K562 (cell line): ENCODE measurements around the gene FAM83F. TPM values are rescaled to one million over a fixed set of nuclear protein-coding genes. Genes with fewer than 3 reads are reported as not detected.

ENCODE experiments used
- CREB3L1 ChIP-seq: fragments of 450-650 bp; IDR thresholded peaks from 2 replicates; pipeline ENCODE4 v1.6.1; 2014; ENCODE audit warnings: low read depth, mild to moderate bottlenecking, moderate library complexity, borderline replicate concordance
- ELF4 ChIP-seq: fragments of 450-650 bp; formaldehyde crosslinking; IDR thresholded peaks from 2 replicates; pipeline ENCODE4 v1.4.0; 2022; ENCODE audit warnings: missing genetic modification characterization
- ELK1 ChIP-seq: sonication (generic); formaldehyde crosslinking; IDR thresholded peaks from 2 replicates; pipeline ENCODE4 v1.8.1; 2022; ENCODE audit warnings: missing genetic modification reagents
- ELK3 ChIP-seq: fragments of 450-650 bp; formaldehyde crosslinking; IDR thresholded peaks from 2 replicates; pipeline ENCODE4 v1.4.0; 2020; ENCODE audit warnings: mild to moderate bottlenecking
- ESRRA ChIP-seq: fragments of 450-650 bp; IDR thresholded peaks from 2 replicates; pipeline ENCODE4 v1.6.1; 2014; ENCODE audit warnings: low read depth, mild to moderate bottlenecking, moderate library complexity, borderline replicate concordance
- ETV5 ChIP-seq: sonication (generic); formaldehyde crosslinking; IDR thresholded peaks from 2 replicates; pipeline ENCODE4 v1.4.0; 2020; ENCODE audit warnings: low read depth, mild to moderate bottlenecking, missing genetic modification reagents
- HBP1 ChIP-seq: fragments of 450-650 bp; formaldehyde crosslinking; IDR thresholded peaks from 2 replicates; pipeline ENCODE4 v1.4.0; 2022; ENCODE audit warnings: missing genetic modification characterization
- HCFC1 ChIP-seq: IDR thresholded peaks from 2 replicates; pipeline ENCODE4 v1.6.1; 2012; ENCODE audit warnings: low read depth, low read length, improper control_type of control experiment
- IRF2 ChIP-seq: sonication (generic); formaldehyde crosslinking; IDR thresholded peaks from 2 replicates; pipeline ENCODE4 v1.8.1; 2022; ENCODE audit warnings: mild to moderate bottlenecking, missing genetic modification reagents
- KDM1A ChIP-seq, 2 experiments: fragments of 450-650 bp; IDR thresholded peaks; 2 replicates each; pipeline ENCODE4 v1.6.1; 2016; ENCODE audit warnings: mild to moderate bottlenecking in 2 of 2
- KLF13 ChIP-seq: fragments of 450-650 bp; IDR thresholded peaks from 2 replicates; pipeline ENCODE4 v1.6.1; 2016; ENCODE audit warnings: missing genetic modification characterization, low read depth, mild to moderate bottlenecking, missing compliant biosample characterization, moderate library complexity, borderline replicate concordance
- KLF6 ChIP-seq: fragments of 250-450 bp; sonication (Bioruptor Pico); IDR thresholded peaks from 2 replicates; pipeline ENCODE4 v1.4.0; 2020; ENCODE audit warnings: mild to moderate bottlenecking, moderate library complexity, borderline replicate concordance
- L3MBTL2 ChIP-seq: fragments of 450-650 bp; IDR thresholded peaks from 2 replicates; pipeline ENCODE4 v1.6.1; 2016; ENCODE audit warnings: mild to moderate bottlenecking, moderate library complexity
- NCOA1 ChIP-seq: fragments of 450-650 bp; IDR thresholded peaks from 2 replicates; pipeline ENCODE4 v1.6.1; 2016; ENCODE audit warnings: low read depth
- NCOA2 ChIP-seq, 2 experiments: fragments of 450-650 bp; IDR thresholded peaks; 2 replicates each; pipeline ENCODE4 v1.6.1; 2018; ENCODE audit warnings: mild to moderate bottlenecking in 2 of 2, moderate library complexity in 1 of 2; ENCODE audit not compliant: partially characterized antibody in 2 of 2
- NFE2L1 ChIP-seq: fragments of 450-650 bp; IDR thresholded peaks from 2 replicates; pipeline ENCODE4 v1.6.1; 2016; ENCODE audit warnings: missing genetic modification characterization, low read depth, mild to moderate bottlenecking, missing compliant biosample characterization, moderate library complexity, borderline replicate concordance
- SIN3B ChIP-seq: fragments of 450-650 bp; IDR thresholded peaks from 2 replicates; pipeline ENCODE4 v1.6.1; 2017; ENCODE audit warnings: low read depth, mild to moderate bottlenecking, moderate library complexity
- SMAD1 ChIP-seq: fragments of 150-350 bp; IDR thresholded peaks from 2 replicates; pipeline ENCODE4 v1.6.1; 2014; ENCODE audit warnings: low read length, low read depth; ENCODE audit not compliant: partially characterized antibody
- SNIP1 ChIP-seq: fragments of 450-650 bp; IDR thresholded peaks from 2 replicates; pipeline ENCODE4 v1.7.1; 2017; ENCODE audit warnings: low read depth, mild to moderate bottlenecking
- ZNF174 ChIP-seq: fragments of 250-450 bp; sonication (Bioruptor Pico); IDR thresholded peaks from 2 replicates; pipeline ENCODE4 v1.4.0; 2020; ENCODE audit warnings: mild to moderate bottlenecking
- ZNF316 ChIP-seq: fragments of 450-650 bp; IDR thresholded peaks from 2 replicates; pipeline ENCODE4 v1.6.1; 2016
- ZNF398 ChIP-seq: fragments of 250-450 bp; sonication (Bioruptor Pico); IDR thresholded peaks from 2 replicates; pipeline ENCODE4 v1.8.0; 2021; ENCODE audit warnings: moderate library complexity, mild to moderate bottlenecking, inconsistent platforms
- polyA plus RNA-seq, 8 experiments: library from polyadenylated mRNA; depleted of rRNA in 4 of 8; stranded (reverse) in 5 of 8; unstranded in 3 of 8; fragments of >200 nt; fragmentation: Nextera tagmentation in 2 of 8; fragmentation: Illumina TruSeq in 1 of 8; extraction: Ambion mirVana in 2 of 8; extraction: Trizol in 1 of 8; gene quantifications; 2 replicates each; pipeline versions ENCODE4 v1.2.1 to v1.2.3, GENCODE V29; 2011 to 2014; ENCODE audit warnings: inconsistent platforms in 1 of 8, missing spikeins in 1 of 8
- total RNA-seq, 7 experiments: library from RNA; depleted of rRNA in 6 of 7; stranded (reverse); fragments of >200 nt in 6 of 7; fragmentation: Illumina TruSeq in 2 of 7; extraction: Trizol in 2 of 7; gene quantifications; 2 replicates each; pipeline versions ENCODE4 v1.2.1 to v1.2.3, GENCODE V29; 2011 to 2021; ENCODE audit warnings: low replicate concordance in 1 of 7

FAM83F gene
- total and polyA plus RNA-seq, 9 of the 15 experiments (the other 6 are each of a cell fraction or from before 2014, with no cell fraction given), result under 0.01 to 0.13 (median 0.04) TPM; not detected in 1

GRCh38 chr22:40044102-40044869 is 49.5 kb downstream of the FAM83F start (continued):
- TF ChIP-seq ZNF398 (CRISPR knock-in tag) (no peak), KLF6 (CRISPR knock-in tag) (no peak), KLF13 (no peak), HCFC1 (no peak; the same call in 1 of the 2 replicates), ELK3 (CRISPR knock-in tag) (no peak), SIN3B (peak; percentile 57; the same call in 1 of the 2 replicates), ZNF174 (CRISPR knock-in tag) (no peak), HBP1 (CRISPR knock-in tag) (no peak), ELF4 (CRISPR knock-in tag) (no peak), CREB3L1 (no peak), ELK1 (no peak), NCOA2 (IDR thresholded peaks at IDR 0.05; ENCODE audit: partially characterized antibody in 2 of 2) (no peak), SNIP1 (no peak), NFE2L1 (tag) (no peak), NCOA1 (no peak), IRF2 (CRISPR knock-in tag) (no peak), L3MBTL2 (0 out of 2 replicates have a peak, but pooled peaks have one; percentile 70), KDM1A (IDR thresholded peaks at IDR 0.05) (peak in 1 of 2 experiments; percentile 13; a peak in 1 of 4 replicates), ZNF316 (no peak), ETV5 (CRISPR knock-in tag) (0 out of 2 replicates have a peak, but pooled peaks have one; percentile 19), SMAD1 (no peak), ESRRA (no peak; the same call in none of the 2 replicates)
